GM19351 (cell line): ENCODE measurements around the gene CREBBP.
"Not testable (repeated sequence)": the region's sequence is repeated elsewhere in the genome, so short reads cannot be mapped to it uniquely, and the experiment has no call there.

Experiments used
- ATAC-seq: cut with Tn5 transposase; IDR thresholded peaks from one replicate; pipeline ENCODE4 v1.9.1; 2021; ENCODE audit warnings: mild to moderate bottlenecking, moderate library complexity; ENCODE audit not compliant: unreplicated experiment

The CREBBP gene

GRCh38 chr16:3722508-3722907 is 158.0 kb downstream of the CREBBP start:
- no peak for ATAC-seq

GRCh38 chr16:3720418-3720817 is 160.1 kb downstream of the CREBBP start:
- ATAC-seq, result no peak

- ATAC-seq, result no peak
Observed at GRCh38 chr16:3718628-3719027, 161.9 kb downstream of the CREBBP start.

GRCh38 chr16:3718019-3718391 is 162.5 kb downstream of the CREBBP start:
- no peak for ATAC-seq

GRCh38 chr16:3717235-3718018 is 163.1 kb downstream of the CREBBP start, which contains the start of gene TRAP1:
Gene TRAP1, minus strand, starts transcription at chr16:3717524. Its CDS starts 16 bp downstream, at chr16:3717508.
- ATAC-seq, result peak; percentile 91

GRCh38 chr16:3716831-3717234 is 163.7 kb downstream of the CREBBP start:
- ATAC-seq, result peak; percentile 35

- no peak for ATAC-seq
Observed at GRCh38 chr16:3715430-3715829, 165.1 kb downstream of the CREBBP start.

- ATAC-seq, result not testable (repeated sequence)
Observed at GRCh38 chr16:3714378-3714777, 166.1 kb downstream of the CREBBP start.

GRCh38 chr16:3713587-3714242 is 166.8 kb downstream of the CREBBP start:
- no peak for ATAC-seq

GRCh38 chr16:3712861-3713372 is 167.6 kb downstream of the CREBBP start:
- ATAC-seq, result no peak

- no peak for ATAC-seq
Observed at GRCh38 chr16:3706253-3707012, 174.1 kb downstream of the CREBBP start.

- ATAC-seq, result no peak
Observed at GRCh38 chr16:3702082-3702481, 178.4 kb downstream of the CREBBP start.

GRCh38 chr16:3701531-3701930 is 179.0 kb downstream of the CREBBP start:
- ATAC-seq, result no peak

GRCh38 chr16:3698941-3699340 is 181.6 kb downstream of the CREBBP start:
- ATAC-seq, result no peak

GRCh38 chr16:3696425-3697218 is 183.9 kb downstream of the CREBBP start:
- no peak for ATAC-seq

GRCh38 chr16:3695610-3696369 is 184.7 kb downstream of the CREBBP start:
- no peak for ATAC-seq

- ATAC-seq, result no peak
Observed at GRCh38 chr16:3694051-3694450, 186.5 kb downstream of the CREBBP start.

GRCh38 chr16:3691761-3692160 is 188.8 kb downstream of the CREBBP start:
- ATAC-seq, result no peak

GRCh38 chr16:3690980-3691720 is 189.4 kb downstream of the CREBBP start:
- no peak for ATAC-seq
